ENCODE data around the gene MYEOV. TPM values are rescaled to one million over a fixed set of nuclear protein-coding genes. Genes with fewer than 3 reads are reported as not detected.

The MYEOV gene
- total RNA-seq, result 1 to 10 TPM in 1 of 4 donors, under 1 TPM in 1, not detected in 2; 0.35 to 1.4 TPM

DNA sequence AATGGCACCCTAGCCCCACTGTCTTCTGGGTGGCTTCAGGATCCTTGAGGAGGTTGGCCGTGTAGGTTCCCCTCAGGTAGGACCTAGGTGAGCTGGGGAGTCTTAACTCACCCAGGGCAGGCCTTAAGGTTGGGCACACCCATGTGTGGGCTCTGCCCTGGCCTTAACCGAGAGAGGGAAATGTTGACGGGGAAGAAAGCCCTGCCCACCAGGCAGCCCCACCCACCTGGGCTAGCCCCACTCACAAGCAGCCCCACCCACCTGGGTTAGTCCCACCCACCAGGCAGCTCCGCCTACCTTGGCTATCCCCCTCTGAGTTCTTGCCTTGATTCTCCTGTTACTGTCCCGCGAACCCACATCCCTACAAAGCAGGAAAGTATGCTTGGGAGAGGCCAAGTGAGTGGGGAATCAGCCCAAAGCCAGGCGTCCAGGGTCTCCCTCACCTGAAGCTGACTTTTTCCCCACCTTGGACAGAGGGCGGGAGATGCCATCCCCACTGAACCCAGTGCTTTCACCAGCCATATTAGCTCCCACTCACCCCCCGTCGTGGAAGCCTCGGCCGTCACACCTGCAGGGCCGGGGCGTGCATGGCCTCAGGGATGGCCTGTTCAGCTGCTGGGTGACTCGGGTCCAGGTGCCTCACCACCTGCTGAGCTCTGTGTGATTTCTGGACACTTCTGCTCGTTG, at the start of gene MYEOV:
TSS of gene MYEOV (plus strand) at position 337 of the 687 bp plus-strand sequence. CDS start 1,200 bp downstream, outside the sequence.
- no peaks in the 10 kb centered on the region for H3K9me3 ChIP-seq
- no peak within 1 kb of the TSS for H3K27ac ChIP-seq
- DNase-seq, result no peak
- H3K4me3 ChIP-seq, result no peak within 1 kb of the TSS
- TF ChIP-seq POLR2A (IDR thresholded peaks at IDR 0.05), result no peak
- TF ChIP-seq, protein P1, sequence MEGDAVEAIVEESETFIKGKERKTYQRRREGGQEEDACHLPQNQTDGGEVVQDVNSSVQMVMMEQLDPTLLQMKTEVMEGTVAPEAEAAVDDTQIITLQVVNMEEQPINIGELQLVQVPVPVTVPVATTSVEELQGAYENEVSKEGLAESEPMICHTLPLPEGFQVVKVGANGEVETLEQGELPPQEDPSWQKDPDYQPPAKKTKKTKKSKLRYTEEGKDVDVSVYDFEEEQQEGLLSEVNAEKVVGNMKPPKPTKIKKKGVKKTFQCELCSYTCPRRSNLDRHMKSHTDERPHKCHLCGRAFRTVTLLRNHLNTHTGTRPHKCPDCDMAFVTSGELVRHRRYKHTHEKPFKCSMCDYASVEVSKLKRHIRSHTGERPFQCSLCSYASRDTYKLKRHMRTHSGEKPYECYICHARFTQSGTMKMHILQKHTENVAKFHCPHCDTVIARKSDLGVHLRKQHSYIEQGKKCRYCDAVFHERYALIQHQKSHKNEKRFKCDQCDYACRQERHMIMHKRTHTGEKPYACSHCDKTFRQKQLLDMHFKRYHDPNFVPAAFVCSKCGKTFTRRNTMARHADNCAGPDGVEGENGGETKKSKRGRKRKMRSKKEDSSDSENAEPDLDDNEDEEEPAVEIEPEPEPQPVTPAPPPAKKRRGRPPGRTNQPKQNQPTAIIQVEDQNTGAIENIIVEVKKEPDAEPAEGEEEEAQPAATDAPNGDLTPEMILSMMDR (IDR thresholded peaks at IDR 0.05), result no peak
- no peaks in the 10 kb centered on the region for H3K27me3 ChIP-seq
- intact Hi-C loops (cut with DNase I; ENCODE audit: low total_unique reads), result loop anchor here (10.0 kb wide), 1 partner anchor 351 kb away; the partner anchor contains the start of gene CCND1
- no peaks in the 10 kb centered on the region for H3K36me3 ChIP-seq
- peaks cover 0 to 14% of the 10 kb centered on the region in 2 donors for H3K4me1 ChIP-seq

DNA sequence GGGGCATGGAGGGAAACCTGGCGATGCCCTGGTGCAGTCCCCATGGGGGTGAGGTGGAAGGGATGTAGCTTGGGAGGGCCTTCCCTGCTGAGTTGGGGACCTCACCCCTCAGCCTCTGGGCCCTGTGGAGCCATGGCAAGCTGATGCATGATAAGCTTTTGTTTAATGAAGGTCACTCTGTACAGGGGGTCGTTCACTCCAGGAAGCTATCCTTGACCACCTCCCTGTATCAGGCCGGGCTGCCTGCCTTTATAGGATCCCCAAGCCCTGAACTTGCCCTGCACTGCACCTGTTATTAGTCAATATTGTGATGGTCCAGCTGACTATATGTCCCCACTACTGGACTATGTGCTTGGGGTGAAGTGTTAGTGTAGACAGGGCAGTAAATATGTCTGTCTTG, 49.7 kb upstream of the MYEOV start:
- no peak overlapping the region for H3K27ac ChIP-seq
- H3K36me3 ChIP-seq, result no peaks in the 10 kb centered on the region
- no peaks in the 10 kb centered on the region for H3K9me3 ChIP-seq
- intact Hi-C loops (cut with DNase I; ENCODE audit: low total_unique reads), result no loop called here
- TF ChIP-seq POLR2A (IDR thresholded peaks at IDR 0.05), result no peak
- TF ChIP-seq, protein P1 (IDR thresholded peaks at IDR 0.05), result no peak
- no peaks in the 10 kb centered on the region for H3K4me1 ChIP-seq
- peaks cover 0 to 3% of the 10 kb centered on the region in 2 donors for H3K27me3 ChIP-seq
- no peak for DNase-seq
- no peak overlapping the region for H3K4me3 ChIP-seq

GRCh38 chr11:69245041-69245440, 48.9 kb upstream of the MYEOV start:
- no peaks in the 10 kb centered on the region for H3K4me1 ChIP-seq
- no peaks in the 10 kb centered on the region for H3K36me3 ChIP-seq
- H3K27ac ChIP-seq, result no peak overlapping the region
- intact Hi-C loops (cut with DNase I; ENCODE audit: low total_unique reads), result no loop called here
- peaks cover 0 to 3% of the 10 kb centered on the region in 2 donors for H3K27me3 ChIP-seq
- H3K4me3 ChIP-seq, result no peak overlapping the region
- no peak for TF ChIP-seq POLR2A (IDR thresholded peaks at IDR 0.05)
- TF ChIP-seq, protein P1 (IDR thresholded peaks at IDR 0.05), result no peak
- DNase-seq, result no peak
- H3K9me3 ChIP-seq, result no peaks in the 10 kb centered on the region

DNA sequence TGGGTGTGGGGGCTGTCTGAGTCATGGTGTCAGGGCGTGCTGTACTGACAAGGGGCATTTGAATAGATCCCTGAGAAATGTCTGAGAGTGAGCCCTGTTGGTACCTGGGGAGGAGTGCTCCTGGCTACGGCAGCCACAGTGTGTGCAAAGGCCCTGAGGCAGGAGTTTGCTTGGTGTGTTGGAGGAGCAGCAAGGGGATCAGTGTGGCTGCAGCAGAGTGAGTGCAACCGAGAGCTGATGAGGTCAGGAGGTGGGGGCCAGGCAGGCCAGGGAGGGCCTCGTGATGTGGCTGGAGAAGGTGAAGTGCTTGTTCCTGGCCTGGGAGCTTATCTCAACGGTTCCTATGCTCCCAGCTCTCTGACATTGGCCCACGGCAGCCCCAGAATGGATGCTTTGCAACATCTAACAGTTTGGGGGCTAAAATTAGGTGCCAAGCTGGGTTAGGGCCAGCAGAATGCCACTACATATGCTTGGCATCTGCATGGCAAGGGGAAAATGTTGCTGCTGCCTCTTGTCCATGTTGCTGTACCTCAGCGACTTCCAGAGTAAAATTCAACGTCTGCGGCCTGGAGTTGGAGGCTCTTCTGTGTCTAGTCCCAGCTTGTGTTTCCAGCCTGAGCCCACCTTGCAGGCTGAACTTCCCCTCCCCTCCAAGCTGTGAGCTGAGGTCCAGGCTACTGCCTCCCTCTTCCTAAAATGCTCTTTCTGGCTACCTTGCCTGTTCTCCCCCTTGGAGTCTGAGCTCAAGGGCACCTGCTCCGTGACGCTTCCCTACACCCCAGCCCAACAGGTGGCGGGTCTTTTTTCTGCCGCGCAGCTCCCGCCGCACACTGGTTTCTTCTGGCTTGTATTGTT, 48.2 kb upstream of the MYEOV start:
- no peak for TF ChIP-seq POLR2A (IDR thresholded peaks at IDR 0.05)
- TF ChIP-seq, protein P1 (IDR thresholded peaks at IDR 0.05), result no peak
- Histone ChIP-seq H3K36me3 (no peaks in the 10 kb centered on the region), H3K27ac (no peak overlapping the region), H3K4me3 (no peak overlapping the region), H3K27me3 (peaks cover 0 to 3% of the 10 kb centered on the region in 2 donors), H3K9me3 (no peaks in the 10 kb centered on the region), H3K4me1 (no peaks in the 10 kb centered on the region)
- no peak for DNase-seq
- intact Hi-C loops (cut with DNase I; ENCODE audit: low total_unique reads), result no loop called here

Measured in uterus (tissue), 4 donors.